ENCODE results near the gene COL15A1.

The COL15A1 gene

GRCh38 chr9:98951967-98952366 is 8.3 kb downstream of the COL15A1 start:
- no peak for DNase-seq

DNA sequence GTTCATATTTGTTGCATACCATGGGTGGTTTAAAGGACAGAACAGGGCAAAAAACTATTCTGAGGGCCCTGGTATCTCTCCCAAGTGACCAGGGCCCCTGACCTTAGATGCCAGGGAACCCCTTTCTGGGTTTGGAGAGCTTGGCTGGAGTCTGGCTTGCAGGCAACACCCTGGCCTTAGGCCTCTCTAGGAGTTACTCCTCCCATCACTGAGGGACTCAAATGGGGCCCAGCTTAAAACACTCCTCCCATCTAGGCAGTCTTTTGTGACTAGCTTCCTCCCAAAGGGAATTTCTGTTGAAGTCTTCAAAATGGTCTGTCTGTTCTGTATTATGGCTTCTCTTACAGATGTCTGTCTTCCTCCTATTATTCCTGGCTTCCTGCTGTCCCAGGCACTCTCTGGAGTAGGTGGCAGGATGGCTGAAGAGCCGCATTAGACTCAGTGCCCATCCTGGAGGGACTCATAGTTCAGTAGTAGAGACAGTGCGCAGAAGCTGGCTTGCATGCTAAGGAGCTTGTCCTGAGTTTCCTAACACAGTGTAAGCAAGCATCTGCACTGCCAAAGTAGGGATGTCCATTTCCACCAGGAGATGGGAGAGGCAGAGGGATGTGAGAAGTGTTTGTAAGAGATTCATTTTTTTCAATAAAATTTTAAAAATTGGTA is 10.0 kb downstream of the COL15A1 start:
- DNase-seq: no peak

DNA sequence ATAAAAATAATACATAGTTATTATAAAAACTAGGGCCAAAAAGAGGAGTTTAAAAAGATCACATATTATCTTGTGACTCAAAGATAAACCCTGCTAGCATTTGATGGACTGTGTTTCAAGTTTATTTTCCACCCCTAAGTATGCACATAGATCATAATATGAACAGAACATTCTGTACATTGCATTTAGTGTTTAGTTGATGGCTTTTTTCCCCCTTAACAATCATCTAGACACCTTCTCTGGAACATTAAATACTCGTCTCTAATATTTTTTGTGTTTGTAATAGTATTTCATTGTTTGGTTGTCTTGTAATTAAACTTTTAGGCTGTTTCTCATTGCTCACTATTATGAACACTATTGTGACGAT is 10.5 kb downstream of the COL15A1 start:
- DNase-seq: no peak

- no peak for DNase-seq
Observed at GRCh38 chr9:98955259-98955658, 11.6 kb downstream of the COL15A1 start.

GRCh38 chr9:98957826-98958225 is 14.1 kb downstream of the COL15A1 start:
- DNase-seq: no peak

DNA sequence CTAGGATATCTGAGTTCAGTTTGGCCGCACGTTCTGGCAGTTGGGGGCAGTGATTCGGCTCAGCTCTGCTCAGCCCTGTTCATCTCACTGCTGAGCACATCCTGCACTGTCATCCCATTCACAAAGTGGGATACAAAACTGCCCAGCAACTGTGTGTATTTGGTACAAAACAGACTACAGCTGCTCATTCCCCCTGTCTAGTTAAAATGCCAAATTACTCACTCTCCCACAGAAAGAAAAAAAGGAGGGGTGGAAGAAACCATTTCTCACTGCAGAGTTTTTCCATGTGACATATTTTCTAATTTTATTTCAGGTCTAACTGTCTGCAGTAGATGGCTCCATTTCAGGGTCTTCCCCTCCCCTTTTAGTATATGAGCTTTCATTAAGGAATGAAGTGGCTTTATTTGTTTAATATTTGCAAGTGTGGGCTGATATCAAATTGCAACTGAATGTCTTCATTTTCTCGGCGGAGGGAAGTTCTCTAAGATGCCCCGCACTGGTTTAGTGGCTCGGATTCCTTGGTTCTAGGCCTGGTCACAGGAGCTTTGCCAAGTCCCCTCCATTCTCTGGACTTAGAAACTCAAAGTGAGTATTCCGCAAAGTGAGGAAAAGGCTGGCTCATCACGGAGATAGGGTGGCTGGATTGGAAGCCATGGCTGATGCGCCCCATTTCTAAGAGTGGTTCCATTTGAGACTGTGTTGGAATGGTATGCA is 14.7 kb downstream of the COL15A1 start:
- DNase-seq: no peak

GRCh38 chr9:98960409-98960808 is 16.7 kb downstream of the COL15A1 start:
- DNase-seq: no peak

- DNase-seq: no peak
Observed at GRCh38 chr9:98961513-98962180, 17.9 kb downstream of the COL15A1 start.

GRCh38 chr9:98962181-98962560 is 18.5 kb downstream of the COL15A1 start:
- DNase-seq: no peak

- no peak for DNase-seq
Observed at GRCh38 chr9:98962861-98963260, 19.2 kb downstream of the COL15A1 start.

GRCh38 chr9:98964201-98964600 is 20.5 kb downstream of the COL15A1 start:
- no peak for DNase-seq

- DNase-seq: no peak
Observed at GRCh38 chr9:98964911-98965336, 21.2 kb downstream of the COL15A1 start.

GRCh38 chr9:98966676-98967075 is 23.0 kb downstream of the COL15A1 start:
- no peak for DNase-seq

DNA sequence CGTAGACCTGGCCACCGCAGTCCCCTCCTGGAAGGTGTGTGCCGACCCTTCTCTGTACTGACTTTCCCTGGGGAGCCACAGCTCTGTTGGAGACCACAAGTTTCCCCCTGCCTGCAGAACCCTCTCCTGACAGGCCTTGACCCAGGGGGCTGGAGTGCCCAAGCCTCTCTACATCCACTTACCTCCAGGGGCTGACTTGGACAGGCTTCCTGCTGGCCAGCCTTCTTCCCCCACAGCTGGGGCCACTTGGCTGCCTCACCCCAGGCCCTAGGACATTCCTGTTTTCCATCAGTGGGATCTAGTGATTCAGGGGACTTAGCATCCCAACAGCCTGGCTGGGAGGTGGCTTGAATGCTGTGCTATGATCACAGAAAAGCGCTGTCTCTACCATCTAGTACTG is 23.6 kb downstream of the COL15A1 start:
- no peak for DNase-seq

- no peak for DNase-seq
Observed at GRCh38 chr9:98967680-98968079, 24.0 kb downstream of the COL15A1 start.

- no peak for DNase-seq
Observed at GRCh38 chr9:98968601-98969337, 25.1 kb downstream of the COL15A1 start.

- no peak for DNase-seq
Observed at GRCh38 chr9:98970532-98971041, 26.9 kb downstream of the COL15A1 start.

GRCh38 chr9:98971168-98971914 is 27.6 kb downstream of the COL15A1 start:
- DNase-seq: no peak

GRCh38 chr9:98971915-98972223 is 28.2 kb downstream of the COL15A1 start:
- no peak for DNase-seq

- DNase-seq: no peak
Observed at GRCh38 chr9:98972716-98973115, 29.0 kb downstream of the COL15A1 start.

DNA sequence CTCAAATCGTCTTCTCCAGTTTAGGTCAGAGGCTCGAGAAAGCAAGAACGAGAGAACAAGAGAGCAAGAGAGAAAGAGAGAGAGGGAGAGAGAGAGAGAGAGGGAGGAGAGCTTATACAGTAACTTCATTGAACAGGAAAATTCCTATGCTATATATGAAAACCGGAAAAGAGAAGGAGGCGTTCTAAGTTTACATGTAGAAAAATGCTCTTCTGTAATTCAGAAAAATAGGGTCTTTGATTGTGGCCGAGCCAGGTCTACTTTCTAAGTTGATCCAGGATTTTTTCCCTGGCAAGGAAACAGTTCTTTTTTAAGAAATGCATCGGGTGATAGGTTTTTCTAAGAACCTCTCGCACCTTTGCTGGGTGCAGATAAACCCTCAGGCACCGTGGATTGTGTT is 29.5 kb downstream of the COL15A1 start:
- DNase-seq: no peak

DNA sequence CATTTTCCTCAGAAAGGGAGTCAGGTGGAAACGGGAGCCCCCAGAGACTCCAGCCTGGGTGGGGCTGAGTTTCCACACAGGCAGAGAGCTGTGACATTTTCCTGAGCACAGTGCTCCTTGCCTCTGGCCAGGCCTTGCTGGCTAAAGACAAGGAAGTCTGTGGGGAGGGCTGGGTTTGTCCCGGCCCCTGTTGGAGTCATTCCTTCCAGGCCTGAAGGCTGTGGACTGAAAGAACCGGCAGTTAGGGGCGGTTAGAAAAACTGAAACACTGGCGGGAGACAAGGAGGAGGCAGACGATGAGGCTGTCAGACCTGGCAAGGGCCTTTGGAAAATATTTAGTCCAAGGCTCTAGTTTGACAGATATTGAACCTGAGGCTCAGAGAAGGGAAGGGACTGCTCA is 29.9 kb downstream of the COL15A1 start:
- no peak for DNase-seq

GRCh38 chr9:98974106-98974505 is 30.4 kb downstream of the COL15A1 start:
- no peak for DNase-seq

Measured in NCI-H2081 (cell line).